ENCODE data around the gene NRG2. TPM values are rescaled to one million over a fixed set of nuclear protein-coding genes. Genes with fewer than 3 reads are reported as not detected.

Gene NRG2
- total RNA-seq, 1 donor from 2014 or later, result 0.20 TPM

DNA sequence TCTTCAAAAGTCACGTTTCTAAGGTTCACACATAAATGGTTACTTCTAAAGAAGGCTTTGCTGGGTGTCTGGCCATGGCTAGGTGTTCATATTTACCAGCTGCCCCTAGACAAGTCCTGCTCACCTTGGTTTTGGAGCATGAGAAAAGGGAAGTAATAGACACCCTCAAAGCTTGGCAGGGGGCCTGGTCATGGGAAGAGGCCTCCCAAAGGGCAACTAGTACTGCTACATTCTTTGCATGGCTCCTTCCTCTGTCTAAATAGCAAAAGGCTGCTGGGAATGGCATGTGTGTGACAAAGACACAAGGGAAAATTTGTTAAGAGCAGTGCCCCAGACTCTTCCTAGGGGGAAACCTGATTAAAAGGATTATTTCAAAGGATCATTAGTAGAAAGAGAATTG lies 93.4 kb downstream of the NRG2 start:
- DNase-seq (ENCODE audit: low read depth in 2 of 2), result no peak

DNA sequence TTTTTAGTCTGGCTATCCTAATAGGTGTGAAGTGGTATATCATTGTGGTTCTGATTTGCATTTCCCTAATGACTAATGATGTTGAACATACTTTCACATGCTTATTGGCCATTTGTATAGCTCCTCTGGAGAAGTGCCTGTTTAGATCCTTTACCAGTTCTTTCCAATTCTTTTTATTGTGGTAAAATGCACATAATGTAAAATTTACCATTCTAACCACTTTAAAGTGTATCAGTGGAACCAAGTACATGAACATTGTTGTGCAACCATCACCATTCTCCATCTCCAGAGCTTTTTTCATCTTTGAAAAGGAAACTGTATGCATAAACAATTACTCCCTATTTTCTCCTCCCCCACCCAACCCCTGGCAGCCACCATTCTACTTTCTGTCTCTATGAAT lies 95.4 kb downstream of the NRG2 start:
- DNase-seq (ENCODE audit: low read depth in 2 of 2), result no peak

DNA sequence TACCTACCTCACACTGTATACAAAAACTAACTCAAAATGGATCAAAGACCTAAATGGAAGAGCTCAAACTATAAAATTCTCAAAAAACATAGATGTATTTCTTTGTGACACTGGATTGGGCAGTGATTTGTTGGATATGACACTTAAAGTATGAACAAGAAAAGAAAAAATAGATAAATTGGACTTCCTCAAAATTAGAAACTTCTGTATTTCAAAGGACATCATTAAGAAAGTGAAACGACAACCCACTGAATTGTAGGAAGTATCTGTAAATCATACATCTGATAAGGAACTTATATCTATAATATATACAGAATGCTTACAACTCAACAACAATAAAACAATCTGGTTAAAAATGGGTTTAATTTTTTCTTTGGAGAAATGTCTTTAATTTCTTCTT lies 96.7 kb downstream of the NRG2 start:
- DNase-seq (ENCODE audit: low read depth in 2 of 2), result no peak

DNA sequence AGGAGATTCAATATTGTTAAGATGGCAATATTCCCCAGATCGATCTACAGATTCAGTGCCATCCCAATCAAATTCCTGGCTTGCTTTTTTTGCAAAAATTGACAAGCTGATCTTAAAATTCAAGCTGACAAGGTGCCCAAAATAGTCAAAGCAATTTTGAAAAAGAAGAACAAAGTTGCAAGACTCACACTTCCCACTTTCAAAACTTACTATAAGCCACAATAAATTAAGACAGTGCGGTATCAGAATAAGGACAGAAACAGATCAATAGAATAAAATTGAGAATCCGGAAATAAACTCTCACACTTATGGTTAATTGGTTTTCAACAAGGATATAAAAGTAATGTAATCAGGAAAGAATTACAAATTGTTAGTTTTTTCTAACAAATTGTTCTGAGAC lies 97.1 kb downstream of the NRG2 start:
- no peak for DNase-seq (ENCODE audit: low read depth in 2 of 2)

DNA sequence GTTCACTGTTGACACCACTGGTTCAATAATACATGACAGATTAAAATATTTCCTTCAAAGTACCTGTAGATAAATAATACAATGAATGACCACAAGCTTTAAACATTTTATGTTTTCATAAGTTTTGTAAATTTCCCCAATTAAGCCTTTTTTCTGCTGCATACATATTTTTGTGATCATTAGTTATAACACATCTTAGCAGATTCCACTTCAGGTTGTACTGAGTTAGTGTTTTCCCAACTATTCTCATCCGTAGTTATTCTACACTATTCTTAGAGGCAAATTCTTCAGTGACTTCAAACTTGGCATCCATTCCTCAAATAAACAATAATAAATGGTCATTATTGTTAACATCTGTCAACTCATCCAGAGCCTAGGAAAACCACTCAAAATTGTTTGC lies 100.9 kb downstream of the NRG2 start:
- no peak for DNase-seq (ENCODE audit: low read depth in 2 of 2)

DNA sequence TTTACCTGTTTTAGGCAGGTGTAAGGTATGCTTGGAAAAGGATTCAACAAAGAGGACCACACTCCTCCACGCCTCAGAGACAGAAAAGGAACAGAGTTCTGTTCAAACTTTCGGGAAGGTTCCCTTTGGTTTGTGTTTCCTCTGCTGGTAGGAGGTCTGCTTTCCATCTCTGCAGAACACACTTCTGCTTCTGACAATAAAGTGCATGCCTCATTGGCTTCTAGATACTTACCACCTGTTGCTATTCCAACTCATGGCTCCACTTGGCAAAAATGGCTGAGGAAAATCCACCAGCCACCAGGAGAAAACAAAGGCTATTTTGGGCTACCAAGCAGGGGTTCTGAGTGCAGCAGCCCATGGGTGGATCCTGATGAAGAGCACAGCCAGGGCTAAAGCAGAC lies 112.7 kb downstream of the NRG2 start:
- no peak for DNase-seq (ENCODE audit: low read depth in 2 of 2)

DNA sequence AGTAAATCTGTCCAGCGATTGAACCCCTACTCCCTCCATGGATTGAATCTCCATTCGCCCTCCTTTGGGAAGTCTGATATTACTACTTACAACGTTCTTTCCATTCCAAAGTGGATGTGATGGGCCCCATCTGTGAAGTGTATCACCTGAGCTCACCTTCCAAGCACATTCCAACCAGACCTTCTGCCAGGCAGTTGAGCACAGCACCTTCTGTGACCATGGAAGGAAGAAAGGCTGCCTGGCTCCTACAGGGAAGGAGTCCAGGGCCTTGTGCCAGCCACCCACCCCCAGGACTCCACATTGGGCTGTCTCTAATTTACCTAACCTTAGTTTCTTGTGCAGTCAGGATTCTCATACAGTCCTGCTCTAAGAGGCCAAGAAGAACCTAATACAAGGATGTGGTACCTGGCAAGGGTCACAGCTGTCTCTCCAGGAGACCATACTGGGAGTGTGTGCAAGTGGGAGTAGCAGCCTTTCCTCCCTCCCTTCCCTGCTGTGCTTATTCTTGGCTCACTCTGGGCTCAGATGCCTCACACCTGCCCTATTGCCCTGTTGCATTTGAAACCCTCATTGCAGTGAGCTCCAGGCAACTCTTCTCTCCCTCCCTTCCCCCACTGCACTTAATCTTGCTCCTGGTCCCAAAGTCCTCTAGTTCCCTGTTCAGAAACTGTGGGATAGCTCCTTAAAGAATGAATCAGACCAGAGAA lies 116.1 kb downstream of the NRG2 start:
- DNase-seq (ENCODE audit: low read depth in 2 of 2), result no peak

DNA sequence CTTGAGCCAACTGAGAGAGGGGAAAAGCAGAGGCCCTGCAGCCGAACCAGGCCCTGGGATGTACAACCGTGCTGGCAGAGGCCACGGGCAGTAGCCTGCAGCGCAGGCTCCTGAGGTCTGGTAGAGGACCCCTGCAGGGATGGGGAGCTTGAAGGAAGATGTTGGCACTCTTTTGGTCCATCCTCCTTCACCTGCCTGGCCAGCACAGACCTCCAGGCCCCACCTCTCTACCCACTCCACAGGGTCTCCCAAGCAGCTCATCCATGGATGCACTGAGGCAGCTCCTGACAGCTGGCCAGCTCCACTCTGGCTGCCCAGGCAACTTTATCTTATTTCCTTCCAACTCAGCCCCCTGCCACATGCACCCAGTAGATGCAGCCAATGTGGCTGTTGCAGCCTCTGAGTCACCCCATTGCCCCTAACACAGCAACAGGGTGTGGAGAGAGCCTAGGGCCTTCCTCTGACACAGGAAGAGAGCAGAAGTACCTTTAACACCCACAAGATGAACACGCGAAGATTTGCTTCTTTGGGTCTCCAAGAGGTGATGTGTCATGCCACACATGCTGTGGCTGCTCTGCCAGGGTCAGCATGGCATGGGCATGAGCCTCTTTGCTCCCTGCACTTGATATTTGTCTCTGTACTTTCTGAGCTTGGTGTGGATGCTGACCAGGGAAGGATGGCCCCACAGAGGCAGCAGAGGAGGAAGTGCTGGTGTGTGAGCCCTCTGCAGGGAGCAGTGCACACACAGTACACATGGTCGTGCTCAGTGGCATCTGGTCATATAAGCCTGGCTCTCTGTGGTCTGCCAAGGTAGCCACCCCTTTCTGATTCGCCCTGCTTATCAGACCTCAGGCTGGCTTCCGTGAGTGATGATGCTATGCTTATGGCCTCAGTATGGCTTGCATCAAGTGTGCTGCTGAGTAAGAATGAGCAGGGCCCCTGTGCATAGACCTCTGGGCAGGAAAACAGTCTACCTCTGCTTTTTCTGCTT lies 117.2 kb downstream of the NRG2 start:
- no peak for DNase-seq (ENCODE audit: low read depth in 2 of 2)

DNA sequence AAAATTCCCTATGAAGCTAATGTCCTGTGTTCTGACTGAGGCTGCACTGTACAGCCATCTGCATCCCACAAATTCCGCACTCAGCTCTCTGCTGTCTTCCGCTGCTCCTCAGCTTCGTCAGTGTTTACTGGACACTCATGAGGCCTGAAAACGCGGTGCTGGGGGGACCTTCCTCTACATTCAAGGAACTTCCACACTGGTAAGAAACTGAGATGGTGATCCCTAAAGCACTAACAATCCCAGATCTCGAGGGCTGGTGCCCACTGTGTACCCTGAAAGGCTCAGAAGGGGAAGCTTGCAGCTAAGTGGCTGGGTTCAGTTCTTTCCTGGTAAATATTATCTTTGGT lies 117.9 kb downstream of the NRG2 start:
- DNase-seq (ENCODE audit: low read depth in 2 of 2), result no peak

DNA sequence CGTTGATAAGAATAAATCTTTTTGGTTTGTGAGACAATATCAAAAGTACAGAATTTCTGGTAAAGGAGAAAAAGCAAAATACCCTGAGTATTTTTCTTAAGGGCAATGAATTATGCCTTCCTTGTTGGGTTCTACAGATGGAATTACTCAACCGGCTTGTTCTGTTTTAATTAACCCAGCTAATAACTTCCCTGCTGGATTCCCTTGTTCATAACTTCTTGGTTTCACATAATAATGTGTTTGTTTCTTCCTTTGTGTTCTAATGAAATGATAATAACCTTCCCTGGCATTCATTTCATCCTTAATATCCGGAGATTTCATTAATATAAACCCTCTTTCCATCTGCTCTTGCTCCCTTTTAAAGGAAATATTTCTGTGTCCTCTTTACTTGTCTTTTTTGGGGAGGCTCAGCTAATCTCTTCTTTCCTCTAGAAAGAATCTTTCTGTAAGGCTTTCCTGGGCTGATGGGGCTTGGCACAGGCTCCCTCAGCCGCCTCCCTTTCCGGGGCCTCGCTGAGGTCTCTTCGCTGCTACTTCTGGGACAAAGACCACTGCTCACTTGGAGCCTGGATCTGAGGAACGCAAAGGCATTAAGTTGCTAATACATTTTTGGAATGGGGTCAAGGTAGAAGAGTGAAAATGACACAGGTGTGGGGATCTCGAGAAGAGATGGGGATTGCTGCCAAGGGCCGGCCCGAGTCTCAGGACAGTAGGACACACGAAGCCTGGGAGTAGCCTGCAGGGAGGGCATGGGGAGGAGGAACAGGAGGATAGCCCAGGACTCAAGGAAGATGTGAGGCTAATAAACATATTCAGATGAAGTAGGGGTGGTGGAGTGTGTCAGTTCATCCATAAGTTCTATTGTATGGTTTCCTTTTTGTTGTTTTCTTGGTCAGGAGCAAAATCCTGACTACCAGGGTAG lies 118.5 kb downstream of the NRG2 start:
- DNase-seq (ENCODE audit: low read depth in 2 of 2), result no peak

DNA sequence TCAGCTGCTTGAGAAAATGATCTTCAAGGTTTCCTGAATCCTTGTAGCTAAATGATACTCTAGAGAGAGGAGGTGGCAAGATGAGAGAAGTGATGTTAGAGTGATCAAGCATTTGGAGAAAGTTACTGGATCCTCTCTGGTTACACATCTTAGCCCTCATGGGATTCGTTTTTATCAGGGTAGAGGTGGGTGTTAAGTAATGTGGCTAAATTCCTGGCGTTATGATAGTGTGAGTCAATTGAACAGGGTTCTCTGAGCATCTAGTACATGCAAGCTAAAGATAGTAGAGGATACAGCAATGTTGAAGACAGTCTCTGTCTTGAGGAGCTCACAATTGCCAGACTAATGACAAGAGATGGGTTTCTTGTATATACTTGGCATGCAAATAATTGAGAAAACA lies 123.8 kb downstream of the NRG2 start:
- DNase-seq (ENCODE audit: low read depth in 2 of 2), result no peak

DNA sequence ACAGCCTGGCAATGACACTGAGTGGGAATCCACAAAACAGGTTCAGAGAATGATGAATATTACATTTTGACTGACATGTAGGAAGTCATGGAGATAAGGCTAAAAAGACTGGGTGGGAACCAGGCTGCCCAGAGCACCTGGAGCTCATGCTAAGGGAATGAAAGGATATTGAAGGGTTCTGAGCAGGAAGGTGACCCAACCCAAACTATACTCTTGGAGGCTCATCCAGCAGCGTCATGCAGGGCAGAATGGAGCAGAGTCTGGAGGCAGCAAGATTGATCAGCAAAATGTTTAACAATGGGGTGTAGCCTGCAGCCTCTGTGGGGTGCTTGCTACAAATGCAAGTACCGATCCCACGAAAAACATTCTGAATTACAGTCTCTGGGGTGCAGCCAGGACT lies 127.3 kb downstream of the NRG2 start:
- no peak for DNase-seq (ENCODE audit: low read depth in 2 of 2)

DNA sequence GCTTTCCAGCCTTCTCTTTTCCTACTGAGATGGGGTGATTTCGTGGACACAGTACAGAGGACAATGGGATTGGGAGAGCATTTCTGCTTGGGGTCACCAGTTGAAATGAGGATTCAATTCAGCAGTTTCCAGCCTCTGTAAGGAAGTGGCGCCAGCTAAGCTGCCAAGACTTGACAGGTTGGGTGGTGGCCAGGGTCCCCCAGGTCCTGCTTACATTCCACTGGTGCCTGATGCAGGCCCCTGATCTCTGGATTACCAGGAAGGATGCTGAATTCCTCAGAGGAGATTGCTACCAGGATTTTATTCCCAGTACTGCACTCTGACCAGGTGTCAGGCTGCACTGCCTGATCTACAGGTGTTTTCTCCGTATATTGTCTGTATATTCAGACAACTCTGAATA lies 127.8 kb downstream of the NRG2 start:
- no peak for DNase-seq (ENCODE audit: low read depth in 2 of 2)

DNA sequence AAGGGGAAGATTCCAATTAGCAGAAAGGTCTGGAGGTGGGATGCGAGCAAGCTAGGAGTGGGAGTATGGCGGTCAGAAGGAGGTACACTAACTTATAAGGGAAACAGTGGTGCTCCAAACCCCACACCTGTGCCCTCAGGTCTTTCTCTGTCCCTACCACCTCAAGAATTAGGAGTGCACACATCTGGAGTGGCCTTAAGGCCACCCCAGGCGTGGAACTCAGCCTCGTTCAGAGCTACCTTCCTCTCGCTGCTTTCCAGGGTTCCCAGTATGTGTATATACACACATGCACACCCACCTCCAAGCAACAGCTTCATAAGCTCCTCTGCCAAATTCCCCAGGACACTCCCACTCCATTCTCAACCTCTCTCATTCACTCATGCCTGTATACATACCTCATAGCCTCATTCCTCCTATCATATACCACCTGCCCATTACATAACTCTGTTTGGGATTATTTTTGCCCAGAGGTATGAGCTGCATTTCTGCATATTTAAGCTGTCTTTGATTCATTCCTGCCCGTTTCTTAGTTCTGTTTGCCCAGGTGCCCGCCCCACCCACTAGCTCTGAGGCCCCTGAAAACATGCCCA lies 128.8 kb downstream of the NRG2 start:
- DNase-seq (ENCODE audit: low read depth in 2 of 2), result no peak

DNA sequence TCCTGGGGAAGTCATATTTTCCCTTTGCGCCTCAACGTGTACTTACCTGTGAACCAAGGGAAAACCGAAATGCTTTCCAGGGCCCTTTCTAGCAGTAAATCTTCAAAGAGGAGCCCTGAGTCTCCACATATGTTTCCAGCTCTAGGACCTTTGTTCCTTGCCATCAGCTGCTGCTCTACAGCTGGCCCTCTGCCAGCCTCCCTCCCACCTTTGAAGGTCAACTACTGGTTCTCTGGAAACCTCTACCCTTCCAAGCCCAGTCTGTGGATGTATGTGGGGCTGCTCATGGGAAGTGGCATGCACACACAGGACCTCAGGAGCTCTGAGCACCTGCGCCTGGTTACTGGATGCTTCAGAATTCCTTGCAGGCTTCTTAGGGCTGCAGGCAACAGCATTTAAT lies 130.3 kb downstream of the NRG2 start:
- DNase-seq (ENCODE audit: low read depth in 2 of 2), result no peak

DNA sequence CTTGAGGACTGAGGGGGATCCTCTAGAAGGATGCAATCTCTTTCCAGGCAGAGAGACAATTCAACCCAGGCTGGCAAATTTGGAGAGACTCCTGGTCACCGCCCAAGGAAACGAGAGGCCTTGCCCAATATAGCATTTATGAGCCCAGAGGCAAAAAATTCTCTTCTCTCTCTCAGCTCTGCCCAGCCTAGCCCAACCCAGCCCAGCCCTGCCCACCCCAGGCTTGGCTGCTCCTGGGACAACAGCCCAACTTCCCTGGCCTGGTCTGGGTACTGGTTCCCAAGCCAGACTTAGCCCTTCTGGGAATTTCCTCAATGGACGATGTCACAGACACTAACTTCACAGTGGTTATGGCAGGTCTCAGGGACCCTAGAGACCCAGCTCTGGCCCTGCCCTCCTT lies 130.9 kb downstream of the NRG2 start:
- DNase-seq (ENCODE audit: low read depth in 2 of 2), result no peak

DNA sequence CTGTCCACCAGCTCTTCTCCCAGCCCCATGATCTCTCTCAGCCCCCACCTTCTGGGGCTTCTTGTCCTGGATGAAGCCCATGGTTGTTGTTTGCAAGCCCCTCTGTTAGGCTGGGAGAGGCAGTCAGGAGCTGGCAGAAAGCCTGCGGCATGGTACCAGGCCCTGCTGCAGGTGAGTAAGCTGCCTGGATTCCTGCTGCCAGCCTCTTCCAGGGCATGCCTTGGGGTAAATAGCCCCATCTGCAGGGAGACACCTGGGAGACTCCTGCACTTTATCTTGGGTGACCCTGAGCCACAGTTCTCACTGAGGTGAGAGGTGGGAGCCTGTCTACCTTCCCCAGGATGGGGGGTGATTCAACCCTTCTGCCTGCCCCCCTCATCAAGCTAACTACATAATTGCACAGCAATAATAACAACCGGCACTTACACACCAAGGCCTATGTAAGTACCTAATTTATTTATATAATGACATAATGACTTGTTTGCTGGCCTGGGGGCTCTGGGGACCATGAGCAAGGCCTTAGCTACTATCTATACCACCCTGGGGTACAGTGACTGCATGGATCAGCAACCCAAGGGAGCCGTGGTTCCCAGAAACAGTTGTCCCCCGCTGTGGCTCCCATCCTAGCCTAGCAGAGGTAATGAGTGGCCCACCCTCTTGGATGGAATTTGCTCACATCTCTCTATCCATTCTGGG lies 131.5 kb downstream of the NRG2 start:
- DNase-seq (ENCODE audit: low read depth in 2 of 2), result no peak

DNA sequence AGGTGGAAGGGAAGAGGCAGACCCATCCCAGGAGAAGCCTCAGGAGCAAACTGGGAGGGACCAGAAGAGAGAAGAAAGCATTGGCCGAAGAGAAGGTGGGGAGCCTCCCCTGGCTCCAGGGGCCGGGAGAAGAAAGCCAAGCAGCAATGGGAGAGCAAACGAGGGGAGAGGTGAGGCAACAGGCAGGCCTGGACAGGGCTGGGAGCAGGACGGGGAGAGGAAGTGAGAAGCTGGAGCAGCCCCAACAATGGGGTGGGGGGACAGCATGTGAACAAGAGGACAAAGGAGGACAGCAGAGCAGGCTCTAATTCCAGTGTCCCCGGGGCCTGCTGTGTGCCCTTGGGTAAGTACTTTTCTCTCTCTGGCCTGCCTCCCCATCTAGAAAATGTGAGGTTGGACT lies 132.2 kb downstream of the NRG2 start:
- no peak for DNase-seq (ENCODE audit: low read depth in 2 of 2)

DNA sequence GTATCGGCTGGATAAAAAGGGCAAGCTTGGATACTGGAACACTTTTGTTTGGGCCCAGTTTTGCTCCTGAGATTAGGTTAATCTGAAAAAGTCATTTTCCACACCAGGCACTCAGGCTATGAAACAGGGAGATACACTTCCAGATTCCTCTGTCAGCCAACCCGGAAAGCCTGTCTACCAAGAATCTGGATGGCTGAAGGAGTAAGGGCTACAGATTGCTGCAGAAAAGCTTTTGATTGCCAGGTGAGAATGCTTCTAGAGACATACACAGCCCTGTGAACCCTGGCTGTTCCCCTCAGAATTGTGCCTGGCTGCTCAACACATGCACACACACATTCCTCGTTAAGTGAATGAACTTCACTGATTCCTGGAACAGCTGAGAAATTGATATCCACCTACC lies 133.1 kb downstream of the NRG2 start:
- no peak for DNase-seq (ENCODE audit: low read depth in 2 of 2)

DNA sequence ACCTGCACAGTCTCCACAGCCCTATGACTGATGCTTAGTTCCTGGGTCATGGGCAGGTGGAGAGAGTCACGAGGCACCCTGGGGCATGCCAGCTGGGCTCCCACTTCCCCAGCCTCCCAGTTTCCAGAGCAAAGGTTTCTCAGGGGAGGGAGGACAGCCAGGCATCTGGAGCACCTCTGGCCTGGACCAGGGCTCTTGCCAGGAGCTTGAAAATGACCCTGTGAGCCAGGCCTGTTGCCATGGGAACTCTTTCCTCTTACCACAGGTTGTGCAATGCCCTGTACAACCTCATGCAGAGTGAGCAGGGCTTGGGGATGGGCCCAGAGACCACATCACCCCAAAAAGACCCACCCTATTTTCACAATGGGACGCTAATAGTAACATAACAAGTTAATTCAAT lies 134.3 kb downstream of the NRG2 start:
- peak in 1 of 2 donors; percentile 44 for DNase-seq (ENCODE audit: low read depth in 2 of 2)

DNA sequence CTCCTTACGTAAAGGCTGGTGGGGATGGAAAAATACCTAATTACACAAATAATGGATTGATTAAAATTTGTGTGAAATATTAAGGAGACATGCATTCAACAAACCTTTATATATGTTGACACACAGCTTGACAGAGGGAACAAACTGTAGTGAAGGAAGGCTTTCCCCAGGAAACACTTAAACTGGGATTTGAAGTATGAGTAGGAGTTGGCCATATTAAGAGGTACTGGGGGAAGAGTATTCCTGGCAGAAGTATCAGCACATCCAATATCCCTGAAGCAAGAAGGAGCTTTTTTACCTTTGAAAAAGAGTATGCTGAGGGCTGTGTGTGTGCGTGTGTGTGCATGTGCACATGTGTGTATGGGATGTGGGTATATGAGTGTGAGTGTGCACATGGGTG lies 136.4 kb downstream of the NRG2 start:
- DNase-seq (ENCODE audit: low read depth in 2 of 2), result no peak

All from lung microvascular endothelial cell (primary cell).